GM19351 (cell line): ENCODE data around the gene C6orf118.

Experiments
- ATAC-seq: cut with Tn5 transposase; IDR thresholded peaks from one replicate; pipeline ENCODE4 v1.9.1; 2021; ENCODE audit warnings: mild to moderate bottlenecking, moderate library complexity; ENCODE audit not compliant: unreplicated experiment

The C6orf118 gene

DNA sequence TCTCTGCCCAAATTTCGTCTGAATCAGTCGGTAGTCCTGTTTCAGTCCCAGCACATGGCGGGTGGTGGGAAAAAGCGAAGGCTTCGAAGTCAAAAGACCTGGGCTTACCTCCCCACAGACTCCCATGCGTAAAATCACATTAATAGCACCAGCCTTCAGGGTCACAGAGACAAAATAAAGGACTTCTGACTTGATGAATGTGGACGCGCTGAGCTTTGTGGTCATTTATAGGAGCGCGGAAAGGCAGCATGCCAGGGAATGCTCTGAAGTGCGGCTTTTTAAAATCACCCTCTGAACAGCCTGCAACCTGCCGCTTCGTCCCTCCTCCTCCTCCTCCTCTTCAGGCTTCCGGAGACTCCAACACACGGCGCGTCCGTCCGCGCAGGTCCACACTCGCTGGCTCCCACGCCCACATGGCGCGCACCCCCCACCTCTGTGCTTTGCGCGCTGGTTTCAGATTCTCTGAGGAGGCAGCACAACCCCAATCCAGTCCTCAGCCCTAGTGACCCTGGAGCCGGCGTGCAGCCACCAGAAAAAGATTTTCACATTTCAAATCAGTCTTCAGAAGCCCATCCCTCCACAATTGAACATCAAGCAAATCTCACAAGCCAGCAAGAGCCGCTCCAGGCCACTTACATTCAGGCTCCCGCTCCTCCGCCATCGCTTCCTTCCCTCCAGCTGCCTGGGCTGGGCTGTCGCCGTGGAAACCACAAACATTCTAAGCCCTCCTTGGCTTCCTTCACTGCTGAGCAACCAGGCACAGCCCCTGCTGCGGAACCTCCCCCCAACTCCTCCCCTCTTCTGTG lies at the start of gene C6orf118:
TSS of gene C6orf118 (minus strand) at position 680 of the 806 bp plus-strand sequence. CDS start at position 661, 19 bp downstream.
- no peak for ATAC-seq

- no peak for ATAC-seq
Observed at GRCh38 chr6:165345700-165346099, 36.3 kb upstream of the C6orf118 start.

GRCh38 chr6:165340532-165340931 lies 31.1 kb upstream of the C6orf118 start:
- no peak for ATAC-seq

DNA sequence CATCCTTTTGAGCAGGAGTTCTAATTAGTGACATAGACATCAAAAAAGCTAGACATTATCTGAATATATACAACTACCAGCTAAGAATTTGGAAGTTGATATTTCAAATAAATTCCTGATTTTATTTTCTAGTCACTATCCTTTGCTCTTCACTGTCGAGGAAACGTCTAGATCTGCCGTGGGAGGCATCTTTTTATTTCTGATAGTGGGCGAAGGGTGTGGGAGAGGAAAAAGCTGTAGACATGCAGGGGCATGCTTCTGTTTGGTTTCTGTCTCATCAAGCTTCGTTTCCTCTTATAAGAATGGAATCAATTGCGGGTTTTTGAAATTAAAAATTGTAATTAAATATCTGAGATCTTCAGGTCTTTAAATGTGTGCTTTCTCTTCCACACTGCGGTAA lies 16.2 kb upstream of the C6orf118 start:
- ATAC-seq, result no peak

- ATAC-seq, result no peak
Observed at GRCh38 chr6:165321555-165322145, 12.2 kb upstream of the C6orf118 start.

- ATAC-seq, result no peak
Observed at GRCh38 chr6:165321150-165321549, 11.7 kb upstream of the C6orf118 start.

GRCh38 chr6:165317723-165318122 lies 8.3 kb upstream of the C6orf118 start:
- no peak for ATAC-seq

- no peak for ATAC-seq
Observed at GRCh38 chr6:165306955-165307354, 2.5 kb downstream of the C6orf118 start.

DNA sequence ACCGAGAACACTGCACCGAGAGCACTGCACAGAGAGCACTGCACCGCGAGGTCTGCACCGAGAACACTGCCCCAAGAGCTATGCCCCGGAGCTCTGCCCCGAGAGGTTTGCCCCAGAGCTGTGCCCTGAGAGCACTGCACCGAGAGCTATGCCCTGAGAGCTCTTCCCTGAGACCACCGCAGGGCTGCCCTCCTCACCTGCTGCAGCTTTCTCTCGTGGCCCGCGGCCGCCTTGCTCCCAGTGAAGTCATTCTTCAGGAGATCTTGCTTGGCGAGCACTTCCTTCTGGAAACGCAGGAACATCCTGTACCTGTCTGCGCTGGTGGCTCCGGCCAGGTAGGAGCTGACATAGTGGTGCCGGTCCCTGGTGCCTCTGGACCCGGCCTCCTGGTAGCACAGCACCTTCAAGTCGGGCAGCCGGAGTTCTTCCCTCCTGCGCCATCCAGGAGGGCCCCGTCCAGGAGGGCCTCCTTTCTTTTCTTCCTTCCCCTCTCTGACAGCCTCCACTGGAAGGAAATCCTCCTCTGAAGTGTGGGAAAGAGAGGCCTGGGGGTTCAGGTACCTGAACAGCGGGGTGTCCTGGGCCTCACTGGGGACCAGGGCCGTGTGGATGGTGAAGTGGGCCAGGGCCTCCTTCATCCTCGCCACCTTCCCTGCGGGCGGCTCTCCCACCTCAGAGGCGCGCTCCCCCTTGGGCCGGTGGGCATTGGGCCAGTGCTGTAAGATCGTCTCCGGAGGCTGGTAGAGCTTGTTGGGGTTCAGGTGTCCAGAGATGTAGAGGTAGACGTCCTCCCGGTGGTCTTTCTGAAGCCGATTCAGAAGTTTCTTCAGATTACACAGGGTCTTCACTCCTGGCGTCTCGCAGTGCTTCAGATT lies 7.8 kb downstream of the C6orf118 start:
- ATAC-seq, result no peak

- no peak for ATAC-seq
Observed at GRCh38 chr6:165300422-165300936, 8.9 kb downstream of the C6orf118 start.

- no peak for ATAC-seq
Observed at GRCh38 chr6:165298875-165299274, 10.5 kb downstream of the C6orf118 start.

- no peak for ATAC-seq
Observed at GRCh38 chr6:165298402-165298801, 11.0 kb downstream of the C6orf118 start.

GRCh38 chr6:165292657-165293056 lies 16.7 kb downstream of the C6orf118 start:
- no peak for ATAC-seq

DNA sequence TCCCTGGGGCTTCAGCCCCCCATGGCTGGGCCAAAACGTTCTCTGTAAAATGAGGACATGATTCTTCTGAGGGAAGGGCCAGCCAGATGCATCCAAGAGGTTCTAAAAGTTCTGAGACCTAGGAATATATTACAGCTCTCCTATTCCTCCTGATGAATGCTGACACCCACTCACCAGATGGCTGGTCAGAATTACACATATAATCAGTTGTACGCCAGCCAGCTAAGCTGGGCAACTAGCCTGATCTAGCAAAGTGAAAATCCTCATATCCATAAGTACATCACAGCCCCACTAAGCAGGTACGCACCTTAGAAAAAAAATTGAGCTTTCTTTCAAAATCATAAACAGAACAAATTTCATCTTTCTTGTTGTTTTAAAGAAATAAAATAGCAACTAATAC lies 34.8 kb downstream of the C6orf118 start:
- ATAC-seq, result no peak

DNA sequence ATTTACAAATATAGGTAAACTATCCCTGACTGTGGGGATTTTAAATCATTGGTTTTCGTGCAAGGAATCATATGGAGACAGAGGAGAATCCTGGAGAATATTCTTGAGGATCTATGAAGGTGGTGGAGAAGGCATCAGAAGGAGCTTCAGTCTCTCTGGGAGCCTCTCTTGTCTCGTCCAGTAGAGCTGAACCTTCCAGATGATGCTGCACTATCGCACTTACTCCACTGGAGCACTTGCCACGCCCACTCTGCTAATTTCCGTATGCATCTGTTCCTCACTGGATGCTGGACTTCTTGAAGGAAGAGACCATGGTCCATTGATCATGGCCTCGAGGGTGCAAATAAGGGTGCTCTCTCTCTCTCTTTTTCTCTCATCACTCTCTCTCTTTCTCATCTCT lies 36.8 kb downstream of the C6orf118 start:
- no peak for ATAC-seq

DNA sequence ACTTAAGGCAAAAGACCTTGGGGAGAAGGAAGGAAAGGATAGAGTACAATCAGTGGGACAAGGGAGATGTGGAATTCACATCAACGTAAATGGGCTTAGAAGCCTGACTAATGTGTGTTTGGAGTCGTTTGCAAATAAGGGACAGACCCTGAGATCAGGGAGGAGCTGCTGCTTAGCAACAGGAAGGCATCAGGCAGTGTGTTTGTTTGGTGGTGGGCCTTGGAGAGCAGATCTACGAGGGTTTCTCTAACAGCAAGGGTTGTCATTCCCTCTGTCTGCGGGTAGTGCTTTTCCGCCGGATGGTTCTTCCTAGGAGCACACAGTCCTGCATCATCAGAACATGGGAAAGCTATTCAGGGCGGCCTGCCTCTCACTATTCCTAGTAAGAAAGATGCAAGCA lies 40.4 kb downstream of the C6orf118 start:
- no peak for ATAC-seq

DNA sequence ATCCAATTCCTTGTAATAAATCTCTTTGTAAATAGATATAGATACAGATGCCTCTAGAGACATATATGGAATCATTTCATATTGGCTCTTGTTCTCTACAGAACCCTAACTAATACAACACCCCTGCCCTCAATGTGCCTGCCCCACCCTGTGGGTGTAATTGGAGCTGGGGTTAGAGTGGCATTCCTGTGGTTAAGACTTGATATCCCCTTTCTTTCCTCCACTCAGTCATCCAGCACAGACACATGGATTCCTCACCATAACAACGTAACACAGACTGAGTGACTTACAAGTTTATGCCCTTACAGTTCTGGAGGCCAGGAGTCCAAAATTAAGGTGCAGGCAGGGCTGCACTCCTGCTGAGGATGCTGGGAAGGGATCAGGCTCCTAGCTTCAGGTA lies 42.8 kb downstream of the C6orf118 start:
- ATAC-seq, result no peak

- no peak for ATAC-seq
Observed at GRCh38 chr6:165266191-165266590, 43.2 kb downstream of the C6orf118 start.

DNA sequence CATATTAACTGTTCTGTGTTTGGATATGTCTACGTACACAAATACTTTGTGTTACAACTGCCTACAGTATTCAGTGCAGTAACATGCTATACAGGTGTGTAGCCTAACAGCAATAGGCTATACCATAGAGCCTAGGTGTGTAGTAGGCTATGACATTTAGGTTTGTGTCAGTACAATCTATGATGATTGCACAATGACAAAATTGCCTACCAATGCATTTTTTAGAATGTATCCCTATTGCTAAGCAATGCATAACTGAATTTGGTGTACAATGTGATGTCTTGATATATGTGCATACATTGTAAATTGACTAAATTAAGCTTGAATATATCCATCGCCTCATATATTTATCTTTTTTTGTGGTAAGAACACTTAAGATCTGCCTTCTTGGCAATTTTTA lies 48.9 kb downstream of the C6orf118 start:
- no peak for ATAC-seq

GRCh38 chr6:165249808-165250207 lies 59.6 kb downstream of the C6orf118 start:
- no peak for ATAC-seq

DNA sequence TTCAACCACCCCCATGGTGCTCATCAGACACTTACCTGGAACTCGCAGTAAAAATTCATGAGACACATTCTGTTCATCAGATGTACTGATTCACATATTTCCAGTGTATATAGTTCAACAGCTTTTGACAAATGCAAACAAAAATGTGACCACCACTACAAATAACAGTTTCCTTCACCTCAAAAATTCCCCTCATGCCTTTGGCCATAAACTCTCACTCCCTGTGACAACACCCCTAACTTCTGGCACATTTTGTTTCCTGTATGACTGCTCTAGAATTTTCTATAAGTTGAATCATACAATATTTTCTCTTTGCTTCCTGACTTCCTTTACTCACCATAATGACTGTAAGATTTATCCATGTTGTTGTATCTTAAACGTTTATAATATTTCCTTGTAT lies 63.7 kb downstream of the C6orf118 start:
- no peak for ATAC-seq
